HG02678 (cell line): Measurements from ENCODE around the gene PBXIP1.

ENCODE experiments used
- ATAC-seq: cut with Tn5 transposase; IDR thresholded peaks from one replicate; pipeline ENCODE4 v1.9.1; 2021; ENCODE audit warnings: mild to moderate bottlenecking, moderate library complexity; ENCODE audit not compliant: unreplicated experiment

The PBXIP1 gene

GRCh38 chr1:154902938-154903566 lies 52.8 kb downstream of the PBXIP1 start:
- no peak for ATAC-seq

- ATAC-seq, result no peak
Measured at GRCh38 chr1:154901591-154901990, 54.3 kb downstream of the PBXIP1 start.

- ATAC-seq, result no peak
Measured at GRCh38 chr1:154899041-154899440, 56.9 kb downstream of the PBXIP1 start.

- ATAC-seq, result no peak
Measured at GRCh38 chr1:154896771-154897286, 59.1 kb downstream of the PBXIP1 start.

- no peak for ATAC-seq
Measured at GRCh38 chr1:154895798-154896197, 60.1 kb downstream of the PBXIP1 start.
